ENCODE measurements around the gene EGFR. TPM values are rescaled to one million over a fixed set of nuclear protein-coding genes. Genes with fewer than 3 reads are reported as not detected.

The EGFR gene
- total and polyA plus RNA-seq, 2 experiments from 2014 or later: 21.6 to 51.0 TPM

DNA sequence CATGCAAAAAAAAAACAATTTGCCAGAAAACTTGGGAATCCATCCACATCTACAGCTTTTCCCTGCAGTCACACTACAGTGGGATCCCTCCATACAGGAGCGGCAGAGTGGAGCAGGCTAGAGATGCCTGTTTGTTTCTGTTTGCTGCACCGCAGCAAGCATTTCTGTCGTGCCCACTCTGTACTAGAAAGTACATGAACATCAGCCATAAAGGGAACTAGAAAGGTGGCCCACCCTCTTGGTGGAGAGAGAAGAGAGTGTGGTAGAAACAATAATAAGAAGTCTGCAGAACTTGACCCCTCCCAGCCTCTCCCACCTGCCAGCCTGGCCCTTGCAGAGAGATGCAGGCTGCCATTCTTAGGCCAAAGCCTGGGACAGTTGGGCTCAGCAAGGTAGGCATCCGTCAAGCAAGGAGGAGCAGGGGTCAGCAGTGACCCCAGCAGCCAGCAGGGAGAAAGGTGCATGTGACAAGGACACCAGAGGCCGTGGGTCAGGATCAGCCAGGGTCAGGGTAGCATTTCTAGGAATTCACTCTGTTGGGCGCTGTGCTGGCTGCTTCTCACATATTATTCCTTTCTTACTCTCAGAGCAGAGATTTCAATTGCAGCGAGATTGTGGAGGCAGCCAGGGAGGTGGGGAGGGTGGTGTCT, 171.8 kb downstream of the EGFR start:
- WGBS (ENCODE audit: low lambda C conversion rate, missing lambda C conversion rate): 90% methylated on average over 7 of the region's 7 CpGs
- Histone ChIP-seq H3K79me2 (peaks cover 2% of the 10 kb centered on the region), H4K20me1 (ENCODE audit: insufficient read depth, poor library complexity, severe bottlenecking) (no peaks in the 10 kb centered on the region), H3K27ac (peak overlapping the region; percentile 97), H2AFZ (no peak overlapping the region), H3K36me3 (replicated peaks; ENCODE audit: insufficient read depth, low read depth) (no peaks in the 10 kb centered on the region), H3K9me2 (replicated peaks; ENCODE audit: insufficient read depth) (no peaks in the 10 kb centered on the region), H3K4me2 (no peak overlapping the region), H3K27me3 (no peaks in the 10 kb centered on the region), H3K4me3 (no peak overlapping the region), H3K4me1 (ENCODE audit: insufficient read depth) (peaks cover 45% of the 10 kb centered on the region), H3K9me3 (ENCODE audit: low read depth) (no peaks in the 10 kb centered on the region)
- TF ChIP-seq EZH2phosphoT487 (IDR thresholded peaks at IDR 0.05; ENCODE audit: low read depth, severe bottlenecking, unreplicated experiment): no peak
- TF ChIP-seq EZH2 (IDR thresholded peaks at IDR 0.05; ENCODE audit: borderline replicate concordance): no peak
- TF ChIP-seq, protein P1, sequence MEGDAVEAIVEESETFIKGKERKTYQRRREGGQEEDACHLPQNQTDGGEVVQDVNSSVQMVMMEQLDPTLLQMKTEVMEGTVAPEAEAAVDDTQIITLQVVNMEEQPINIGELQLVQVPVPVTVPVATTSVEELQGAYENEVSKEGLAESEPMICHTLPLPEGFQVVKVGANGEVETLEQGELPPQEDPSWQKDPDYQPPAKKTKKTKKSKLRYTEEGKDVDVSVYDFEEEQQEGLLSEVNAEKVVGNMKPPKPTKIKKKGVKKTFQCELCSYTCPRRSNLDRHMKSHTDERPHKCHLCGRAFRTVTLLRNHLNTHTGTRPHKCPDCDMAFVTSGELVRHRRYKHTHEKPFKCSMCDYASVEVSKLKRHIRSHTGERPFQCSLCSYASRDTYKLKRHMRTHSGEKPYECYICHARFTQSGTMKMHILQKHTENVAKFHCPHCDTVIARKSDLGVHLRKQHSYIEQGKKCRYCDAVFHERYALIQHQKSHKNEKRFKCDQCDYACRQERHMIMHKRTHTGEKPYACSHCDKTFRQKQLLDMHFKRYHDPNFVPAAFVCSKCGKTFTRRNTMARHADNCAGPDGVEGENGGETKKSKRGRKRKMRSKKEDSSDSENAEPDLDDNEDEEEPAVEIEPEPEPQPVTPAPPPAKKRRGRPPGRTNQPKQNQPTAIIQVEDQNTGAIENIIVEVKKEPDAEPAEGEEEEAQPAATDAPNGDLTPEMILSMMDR (IDR thresholded peaks at IDR 0.05; ENCODE audit: poor library complexity): no peak
- no peak for DNase-seq (ENCODE audit: low spot score)

DNA sequence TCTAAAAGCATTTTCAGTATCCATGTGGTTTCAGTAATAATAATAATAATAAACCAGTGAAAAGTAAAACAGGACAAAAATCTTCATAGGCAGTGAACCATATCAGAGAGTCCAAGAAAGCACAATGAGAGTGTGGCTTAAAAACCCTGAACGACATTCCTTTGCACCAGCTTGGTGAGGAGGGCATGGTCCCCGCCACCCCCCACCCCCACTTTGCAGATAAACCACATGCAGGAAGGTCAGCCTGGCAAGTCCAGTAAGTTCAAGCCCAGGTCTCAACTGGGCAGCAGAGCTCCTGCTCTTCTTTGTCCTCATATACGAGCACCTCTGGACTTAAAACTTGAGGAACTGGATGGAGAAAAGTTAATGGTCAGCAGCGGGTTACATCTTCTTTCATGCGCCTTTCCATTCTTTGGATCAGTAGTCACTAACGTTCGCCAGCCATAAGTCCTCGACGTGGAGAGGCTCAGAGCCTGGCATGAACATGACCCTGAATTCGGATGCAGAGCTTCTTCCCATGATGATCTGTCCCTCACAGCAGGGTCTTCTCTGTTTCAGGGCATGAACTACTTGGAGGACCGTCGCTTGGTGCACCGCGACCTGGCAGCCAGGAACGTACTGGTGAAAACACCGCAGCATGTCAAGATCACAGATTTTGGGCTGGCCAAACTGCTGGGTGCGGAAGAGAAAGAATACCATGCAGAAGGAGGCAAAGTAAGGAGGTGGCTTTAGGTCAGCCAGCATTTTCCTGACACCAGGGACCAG, 172.5 kb downstream of the EGFR start:
- WGBS (ENCODE audit: low lambda C conversion rate, missing lambda C conversion rate): 91% methylated on average over 17 of the region's 17 CpGs
- peaks cover 38% of the 10 kb centered on the region for H3K4me1 ChIP-seq (ENCODE audit: insufficient read depth)
- no peaks in the 10 kb centered on the region for H3K27me3 ChIP-seq

DNA sequence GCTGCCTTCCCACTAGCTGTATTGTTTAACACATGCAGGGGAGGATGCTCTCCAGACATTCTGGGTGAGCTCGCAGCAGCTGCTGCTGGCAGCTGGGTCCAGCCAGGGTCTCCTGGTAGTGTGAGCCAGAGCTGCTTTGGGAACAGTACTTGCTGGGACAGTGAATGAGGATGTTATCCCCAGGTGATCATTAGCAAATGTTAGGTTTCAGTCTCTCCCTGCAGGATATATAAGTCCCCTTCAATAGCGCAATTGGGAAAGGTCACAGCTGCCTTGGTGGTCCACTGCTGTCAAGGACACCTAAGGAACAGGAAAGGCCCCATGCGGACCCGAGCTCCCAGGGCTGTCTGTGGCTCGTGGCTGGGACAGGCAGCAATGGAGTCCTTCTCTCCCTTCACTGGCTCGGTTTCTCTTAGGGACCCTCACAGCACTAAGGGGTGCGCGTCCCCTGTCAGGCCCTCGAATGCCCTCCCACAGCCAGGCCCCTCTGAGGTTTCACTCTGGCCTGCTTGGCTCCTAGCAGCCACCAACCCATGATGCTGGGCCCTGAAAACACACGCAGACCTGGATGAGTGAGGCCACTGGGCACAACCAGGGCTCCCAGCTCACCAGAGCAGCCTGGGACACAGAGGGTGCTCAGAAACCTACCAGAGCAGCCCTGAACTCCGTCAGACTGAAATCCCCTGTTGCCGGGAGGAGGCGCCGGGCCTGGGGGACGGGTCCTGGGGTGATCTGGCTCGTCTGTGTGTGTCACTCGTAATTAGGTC, 173.3 kb downstream of the EGFR start:
- no peak overlapping the region for H2AFZ ChIP-seq
- DNase-seq (ENCODE audit: low spot score): no peak
- no peaks in the 10 kb centered on the region for H3K9me3 ChIP-seq (ENCODE audit: low read depth)
- WGBS (ENCODE audit: low lambda C conversion rate, missing lambda C conversion rate): 87% methylated on average over 17 of the region's 17 CpGs
- no peak for TF ChIP-seq EZH2 (IDR thresholded peaks at IDR 0.05; ENCODE audit: borderline replicate concordance)
- TF ChIP-seq, protein P1 (IDR thresholded peaks at IDR 0.05; ENCODE audit: poor library complexity): no peak
- no peak for TF ChIP-seq EZH2phosphoT487 (IDR thresholded peaks at IDR 0.05; ENCODE audit: low read depth, severe bottlenecking, unreplicated experiment)
- H4K20me1 ChIP-seq (ENCODE audit: insufficient read depth, poor library complexity, severe bottlenecking): no peaks in the 10 kb centered on the region
- H3K4me2 ChIP-seq: no peak overlapping the region
- H3K79me2 ChIP-seq: no peaks in the 10 kb centered on the region
- H3K27me3 ChIP-seq: no peaks in the 10 kb centered on the region
- H3K27ac ChIP-seq: peak overlapping the region; percentile 85
- H3K4me3 ChIP-seq: no peak overlapping the region
- no peaks in the 10 kb centered on the region for H3K9me2 ChIP-seq (replicated peaks; ENCODE audit: insufficient read depth)
- no peaks in the 10 kb centered on the region for H3K36me3 ChIP-seq (replicated peaks; ENCODE audit: insufficient read depth, low read depth)
- H3K4me1 ChIP-seq (ENCODE audit: insufficient read depth): peaks cover 30% of the 10 kb centered on the region

More for the DNA sequence above, 172.5 kb downstream of the EGFR start:
- no peak for DNase-seq (ENCODE audit: low spot score)
- no peaks in the 10 kb centered on the region for H3K79me2 ChIP-seq
- H3K4me3 ChIP-seq: no peak overlapping the region
- H2AFZ ChIP-seq: no peak overlapping the region
- TF ChIP-seq, protein P1 (IDR thresholded peaks at IDR 0.05; ENCODE audit: poor library complexity): no peak
- no peak for TF ChIP-seq EZH2 (IDR thresholded peaks at IDR 0.05; ENCODE audit: borderline replicate concordance)
- no peak for TF ChIP-seq EZH2phosphoT487 (IDR thresholded peaks at IDR 0.05; ENCODE audit: low read depth, severe bottlenecking, unreplicated experiment)
- H3K9me3 ChIP-seq (ENCODE audit: low read depth): no peaks in the 10 kb centered on the region
- no peaks in the 10 kb centered on the region for H3K36me3 ChIP-seq (replicated peaks; ENCODE audit: insufficient read depth, low read depth)
- peak overlapping the region; percentile 85 for H3K27ac ChIP-seq
- no peaks in the 10 kb centered on the region for H4K20me1 ChIP-seq (ENCODE audit: insufficient read depth, poor library complexity, severe bottlenecking)
- H3K9me2 ChIP-seq (replicated peaks; ENCODE audit: insufficient read depth): no peaks in the 10 kb centered on the region
- H3K4me2 ChIP-seq: no peak overlapping the region

Measured in hepatocyte (in vitro differentiated cells).